K562 (cell line): Measurements from ENCODE around the gene DNMBP. TPM values are rescaled to one million over a fixed set of nuclear protein-coding genes. Genes with fewer than 3 reads are reported as not detected.
A peak's percentile ranks its signal among the peaks of the same experiment; 100 is the strongest.

Experiments
- ATAC-seq: fragments of 200-7000 bp; cut with Tn5 transposase; 3 replicates; pipeline ENCODE4 v1.9.1; 2020; ENCODE audit warnings: moderate library complexity
- BruUV-seq: library from RNA; stranded (reverse); fragments of 400-500 nt; replicated peaks from 2 replicates; lab custom pipeline; 2021; lab: Mats Ljungman, UMichigan
- CTCF ChIA-PET: fragments of 300-600 bp; formaldehyde crosslinking; extraction: SDS; loops from one replicate; lab custom pipeline; 2021; ENCODE audit warnings: low intra/inter-chr PET ratio; lab: Yijun Ruan, JAX
- POLR2A ChIA-PET: fragments of 300-600, 350-650 bp; sonication (Branson Sonifier 250); formaldehyde crosslinking; extraction: SDS; loops from one replicate; lab custom pipeline; 2021; ENCODE audit warnings: antibody characterized with exemption, inconsistent platforms; lab: Yijun Ruan, JAX
- DNase-seq, 4 experiments: peaks; one replicate each; pipeline versions ENCODE4 v3.0.0 to v3.0.0-alpha.2; 2011 to 2018; ENCODE audit warnings: low spot score in 3 of 4, mixed read lengths in 3 of 4; ENCODE audit errors: extremely low read depth in 1 of 4
- FAIRE-seq: peaks from 2 replicates; lab custom pipeline; 2011; peaks lifted over from hg19 to GRCh38; lab: Jason Lieb, UNC
- H2AFZ ChIP-seq: 2 replicates; pipeline ENCODE4 v1.6.0; 2011; ENCODE audit warnings: low read depth, low read length, control low read depth, inconsistent platforms
- H3K27ac ChIP-seq: fragments of 200-600 bp; 3 replicates; pipeline ENCODE4 v1.8.0; 2011; ENCODE audit warnings: low read depth, mild to moderate bottlenecking, control low read depth, inconsistent platforms, low read length, moderate library complexity, mixed read lengths; ENCODE audit errors: extremely low read depth
- H3K27me3 ChIP-seq, 2 experiments: fragments of 300-600 bp in 1 of 2; 2 replicates in 1 of 2; 3 replicates in 1 of 2; pipeline versions ENCODE4 v1.6.0 to v1.8.0; 2011; ENCODE audit warnings: inconsistent platforms in 2 of 2, low read length in 2 of 2, mild to moderate bottlenecking in 1 of 2, mixed read lengths in 1 of 2, moderate library complexity in 1 of 2; ENCODE audit not compliant: control insufficient read depth in 2 of 2, insufficient read depth in 2 of 2
- H3K36me3 ChIP-seq: fragments of 300-600 bp; 3 replicates; pipeline ENCODE4 v1.8.0; 2011; ENCODE audit warnings: mild to moderate bottlenecking, low read length, inconsistent platforms; ENCODE audit not compliant: control insufficient read depth, insufficient read depth
- H3K4me1 ChIP-seq, 2 experiments: fragments of 200-600 bp in 1 of 2; replicated peaks in 1 of 2; 2 replicates in 1 of 2; 3 replicates in 1 of 2; pipeline versions ENCODE4 v1.5.1 to v1.8.0; 2011; ENCODE audit warnings: inconsistent platforms in 2 of 2, low read length in 2 of 2, mild to moderate bottlenecking in 1 of 2, mixed read lengths in 1 of 2, moderate library complexity in 1 of 2; ENCODE audit not compliant: control insufficient read depth in 2 of 2, insufficient read depth in 2 of 2
- H3K4me2 ChIP-seq: 2 replicates; pipeline ENCODE4 v1.6.1; 2011; ENCODE audit warnings: low read length, control low read depth, inconsistent platforms, mixed read lengths; ENCODE audit not compliant: insufficient read depth
- H3K4me3 ChIP-seq: fragments of 200-600 bp; sonication (generic), shearing (Covaris generic); 2 replicates; pipeline ENCODE4 v1.5.1; 2016; ENCODE audit warnings: control low read depth, inconsistent platforms
- H3K79me2 ChIP-seq: fragments of 200-600 bp; 3 replicates; pipeline ENCODE4 v1.8.0; 2011; ENCODE audit warnings: low read length, inconsistent platforms; ENCODE audit not compliant: control insufficient read depth, insufficient read depth
- H3K9ac ChIP-seq, 2 experiments: 2 replicates each; pipeline versions ENCODE4 v1.6.0 to v1.6.1; 2011; ENCODE audit warnings: low read depth in 2 of 2, low read length in 2 of 2, control low read depth in 1 of 2, inconsistent platforms in 1 of 2, mild to moderate bottlenecking in 1 of 2, mixed read lengths in 1 of 2; ENCODE audit not compliant: insufficient read depth in 1 of 2
- H3K9me1 ChIP-seq: one replicate; pipeline ENCODE4 v1.6.0; 2011; ENCODE audit warnings: inconsistent platforms, mild to moderate bottlenecking, low read length, moderate library complexity; ENCODE audit not compliant: control insufficient read depth, insufficient read depth
- H3K9me3 ChIP-seq: replicated peaks from 2 replicates; pipeline ENCODE4 v1.5.1; 2011; ENCODE audit warnings: low read depth, low read length, inconsistent platforms; ENCODE audit not compliant: control insufficient read depth, insufficient read depth
- H4K20me1 ChIP-seq: replicated peaks from 2 replicates; pipeline ENCODE4 v1.6.1; 2011; ENCODE audit warnings: low read length, inconsistent platforms, mixed read lengths; ENCODE audit not compliant: control insufficient read depth, insufficient read depth
- HNRNPL ChIP-seq: fragments of 200-400 bp; formaldehyde crosslinking; IDR thresholded peaks from 2 replicates; pipeline ENCODE4 v1.6.1; 2017; ENCODE audit warnings: low read depth, mild to moderate bottlenecking, low read length
- MBD2 ChIP-seq: sonication (generic); IDR thresholded peaks from 2 replicates; pipeline ENCODE4 v1.6.1; 2016; ENCODE audit warnings: low read depth, borderline replicate concordance
- MYC ChIP-seq, 2 experiments: fragments of 250-450 bp in 1 of 2; sonication (Bioruptor Pico) in 1 of 2; IDR thresholded peaks; 2 replicates each; pipeline versions ENCODE4 v1.5.1 to v1.6.1; 2012 to 2021; ENCODE audit warnings: low read depth in 2 of 2, borderline replicate concordance in 1 of 2, improper control_type of control experiment in 1 of 2, low read length in 1 of 2, mild to moderate bottlenecking in 1 of 2, moderate library complexity in 1 of 2
- RAD21 ChIP-seq, 2 experiments: fragments of 250-450 bp in 1 of 2; fragments of 450-650 bp in 1 of 2; sonication (Bioruptor Pico) in 1 of 2; formaldehyde crosslinking in 1 of 2; IDR thresholded peaks in 1 of 2; conservative IDR thresholded peaks in 1 of 2; 2 replicates each; pipeline versions ENCODE4 v1.4.0 to v1.8.0; 2020 to 2022; ENCODE audit warnings: mild to moderate bottlenecking in 2 of 2, moderate library complexity in 1 of 2
- WGBS: fragments of 100-300 bp; shearing (Covaris generic); methylation state at CpG from one replicate; pipeline ENCODE4 v1.1.6; 2016; ENCODE audit warnings: low coverage, mixed read lengths; ENCODE audit not compliant: insufficient coverage; ENCODE audit errors: missing lambda C conversion rate; 5-methylcytosine and 5-hydroxymethylcytosine counted together
- in situ Hi-C: fragments of 300-500 bp; cut with MboI; formaldehyde crosslinking; loops from 4 replicates; pipeline ENCODE4 v1.15.0; 2018; ENCODE audit warnings: inconsistent platforms, mixed read lengths
- intact Hi-C: fragments of 100-400 bp; cut with micrococcal nuclease; formaldehyde crosslinking; loops from 2 replicates; pipeline ENCODE4 v1.14.2; 2022
- polyA plus RNA-seq, 8 experiments: library from polyadenylated mRNA; depleted of rRNA in 4 of 8; stranded (reverse) in 5 of 8; unstranded in 3 of 8; fragments of >200 nt; fragmentation: Nextera tagmentation in 2 of 8; fragmentation: Illumina TruSeq in 1 of 8; extraction: Ambion mirVana in 2 of 8; extraction: Trizol in 1 of 8; gene quantifications; 2 replicates each; pipeline versions ENCODE4 v1.2.1 to v1.2.3, GENCODE V29; 2011 to 2014; ENCODE audit warnings: inconsistent platforms in 1 of 8, missing spikeins in 1 of 8
- total RNA-seq, 7 experiments: library from RNA; depleted of rRNA in 6 of 7; stranded (reverse); fragments of >200 nt in 6 of 7; fragmentation: Illumina TruSeq in 2 of 7; extraction: Trizol in 2 of 7; gene quantifications; 2 replicates each; pipeline versions ENCODE4 v1.2.1 to v1.2.3, GENCODE V29; 2011 to 2021; ENCODE audit warnings: low replicate concordance in 1 of 7
- TF ChIP-seq, protein P1 (sequence below), 2 experiments: fragments of 450-650 bp; formaldehyde crosslinking in 1 of 2; IDR thresholded peaks; 2 replicates each; pipeline versions ENCODE4 v1.4.0 to v1.6.1; 2014 to 2020; ENCODE audit warnings: mild to moderate bottlenecking in 2 of 2, borderline replicate concordance in 1 of 2, low read depth in 1 of 2

DNMBP gene
- total and polyA plus RNA-seq, 9 of the 15 experiments (the other 6 are each of a cell fraction or from before 2014, with no cell fraction given): 0.83 to 3.7 (median 2.2) TPM

DNA sequence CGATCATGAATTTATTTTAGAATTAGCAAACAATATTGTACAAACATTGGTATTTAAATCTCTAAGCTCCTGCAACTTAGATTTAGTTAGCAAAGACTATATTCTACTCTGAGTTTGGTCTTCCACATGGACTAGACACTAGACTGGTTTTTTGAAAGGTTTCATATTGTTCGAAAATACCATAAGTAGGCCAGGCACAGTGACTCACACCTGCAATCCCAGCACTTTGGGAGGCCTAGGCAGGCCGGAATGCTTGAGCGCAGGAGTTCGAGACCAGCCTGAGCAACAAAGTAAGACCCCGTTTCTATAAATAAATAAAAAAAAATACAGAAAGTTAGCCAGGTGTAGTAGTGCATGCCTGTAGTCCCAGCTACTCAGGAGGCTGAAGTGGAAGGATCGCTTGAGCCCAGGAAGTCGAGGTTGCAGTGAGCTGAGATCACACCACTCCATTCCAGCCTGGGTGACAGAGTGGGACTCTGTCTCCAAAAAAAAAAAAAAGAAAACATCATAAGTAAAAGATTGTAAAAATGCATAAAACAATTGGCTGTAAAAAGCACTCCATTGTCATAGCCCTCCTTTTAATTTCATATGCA, 154.2 kb downstream of the DNMBP start:
- POLR2A ChIA-PET: no interaction called here
- in situ Hi-C loops: no loop called here
- intact Hi-C loops: no loop called here
- no peaks in the 10 kb centered on the region for H3K9me3 ChIP-seq
- H3K4me1 ChIP-seq: no peaks in the 10 kb centered on the region
- no TSS peak for BruUV-seq
- TF ChIP-seq MBD2: no peak
- peaks cover 16 to 22% of the 10 kb centered on the region in 2 experiments; a peak in 4 of 5 replicates for H3K27me3 ChIP-seq
- ATAC-seq (no peak), FAIRE-seq (no peak), DNase-seq (no peak)
- WGBS: 24% methylated on average over 8 of the region's 8 CpGs
- no peak overlapping the region for H3K27ac ChIP-seq
- H2AFZ ChIP-seq: no peak overlapping the region
- no peaks in the 10 kb centered on the region for H3K36me3 ChIP-seq
- H3K9me1 ChIP-seq: no peaks in the 10 kb centered on the region
- no peak overlapping the region for H3K4me2 ChIP-seq
- no peak overlapping the region for H3K4me3 ChIP-seq
- H3K79me2 ChIP-seq: no peaks in the 10 kb centered on the region
- no peaks in the 10 kb centered on the region for H4K20me1 ChIP-seq
- H3K9ac ChIP-seq: no peak overlapping the region
- CTCF ChIA-PET: interaction anchor here (0.6 to 1.3 kb wide), 2 partner anchors 190 to 192 kb away, joined by 5 to 7 read pairs; no protein-coding TSS in a partner anchor

DNA sequence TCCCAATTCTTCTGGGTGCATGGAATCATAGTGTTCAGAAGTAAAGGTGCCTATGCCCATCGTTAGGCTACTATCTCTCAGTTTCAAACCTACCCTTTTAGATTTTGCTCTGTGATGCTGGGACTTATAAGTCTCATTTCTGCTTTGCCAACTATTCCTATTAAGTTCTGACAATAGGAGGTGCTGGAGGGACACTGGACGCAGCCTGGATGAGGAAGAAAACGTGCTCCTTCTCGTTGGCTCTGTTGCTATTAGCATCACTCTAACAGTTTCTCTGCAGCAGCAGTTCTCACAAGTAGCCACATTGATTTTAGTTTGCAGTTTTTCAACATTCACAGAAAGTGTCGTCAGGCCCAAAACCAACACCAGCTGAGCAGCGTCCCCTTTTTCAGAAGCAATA, 154.9 kb downstream of the DNMBP start:
- no TSS peak for BruUV-seq
- ChIA-PET CTCF (interaction anchor here (1.3 kb wide), 1 partner anchor 191 kb away, joined by 7 read pairs; no protein-coding TSS in a partner anchor), POLR2A (no interaction called here)
- H3K27me3 ChIP-seq: peaks cover 16 to 24% of the 10 kb centered on the region in 2 experiments; a peak in 4 of 5 replicates
- whole genome bisulfite sequencing: 4% methylated on average over 6 of the region's 6 CpGs
- no peak overlapping the region for H3K4me3 ChIP-seq
- H3K4me2 ChIP-seq: no peak overlapping the region
- FAIRE-seq: peak; percentile 52
- no peak overlapping the region for H2AFZ ChIP-seq
- H4K20me1 ChIP-seq: no peaks in the 10 kb centered on the region
- H3K27ac ChIP-seq: no peak overlapping the region
- peak in 2 of 4 experiments; percentile 16 to 24 for DNase-seq
- H3K36me3 ChIP-seq: no peaks in the 10 kb centered on the region
- in situ Hi-C loops (no loop called here), intact Hi-C loops (no loop called here)
- H3K79me2 ChIP-seq: no peaks in the 10 kb centered on the region
- no peak for ATAC-seq
- H3K9me3 ChIP-seq: no peaks in the 10 kb centered on the region
- no peak overlapping the region for H3K9ac ChIP-seq
- H3K9me1 ChIP-seq: no peaks in the 10 kb centered on the region
- no peaks in the 10 kb centered on the region for H3K4me1 ChIP-seq
- no peak for TF ChIP-seq HNRNPL
- 0 out of 2 replicates have a peak, but pooled peaks have one; percentile 25 for TF ChIP-seq MYC (IDR thresholded peaks at IDR 0.05; ENCODE audit: low read depth, low read length)
- TF ChIP-seq MYC (CRISPR knock-in tag; IDR thresholded peaks at IDR 0.05; ENCODE audit: borderline replicate concordance, low read depth): no peak
- TF ChIP-seq RAD21 (CRISPR knock-in tag; conservative IDR thresholded peaks at IDR 0.05 in 1 of 2, IDR thresholded peaks at IDR 0.05 in 1 of 2): peak; percentile 24 to 60; a peak in 2 of 4 replicates
- TF ChIP-seq, protein P1, sequence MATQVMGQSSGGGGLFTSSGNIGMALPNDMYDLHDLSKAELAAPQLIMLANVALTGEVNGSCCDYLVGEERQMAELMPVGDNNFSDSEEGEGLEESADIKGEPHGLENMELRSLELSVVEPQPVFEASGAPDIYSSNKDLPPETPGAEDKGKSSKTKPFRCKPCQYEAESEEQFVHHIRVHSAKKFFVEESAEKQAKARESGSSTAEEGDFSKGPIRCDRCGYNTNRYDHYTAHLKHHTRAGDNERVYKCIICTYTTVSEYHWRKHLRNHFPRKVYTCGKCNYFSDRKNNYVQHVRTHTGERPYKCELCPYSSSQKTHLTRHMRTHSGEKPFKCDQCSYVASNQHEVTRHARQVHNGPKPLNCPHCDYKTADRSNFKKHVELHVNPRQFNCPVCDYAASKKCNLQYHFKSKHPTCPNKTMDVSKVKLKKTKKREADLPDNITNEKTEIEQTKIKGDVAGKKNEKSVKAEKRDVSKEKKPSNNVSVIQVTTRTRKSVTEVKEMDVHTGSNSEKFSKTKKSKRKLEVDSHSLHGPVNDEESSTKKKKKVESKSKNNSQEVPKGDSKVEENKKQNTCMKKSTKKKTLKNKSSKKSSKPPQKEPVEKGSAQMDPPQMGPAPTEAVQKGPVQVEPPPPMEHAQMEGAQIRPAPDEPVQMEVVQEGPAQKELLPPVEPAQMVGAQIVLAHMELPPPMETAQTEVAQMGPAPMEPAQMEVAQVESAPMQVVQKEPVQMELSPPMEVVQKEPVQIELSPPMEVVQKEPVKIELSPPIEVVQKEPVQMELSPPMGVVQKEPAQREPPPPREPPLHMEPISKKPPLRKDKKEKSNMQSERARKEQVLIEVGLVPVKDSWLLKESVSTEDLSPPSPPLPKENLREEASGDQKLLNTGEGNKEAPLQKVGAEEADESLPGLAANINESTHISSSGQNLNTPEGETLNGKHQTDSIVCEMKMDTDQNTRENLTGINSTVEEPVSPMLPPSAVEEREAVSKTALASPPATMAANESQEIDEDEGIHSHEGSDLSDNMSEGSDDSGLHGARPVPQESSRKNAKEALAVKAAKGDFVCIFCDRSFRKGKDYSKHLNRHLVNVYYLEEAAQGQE (IDR thresholded peaks at IDR 0.05; ENCODE audit: borderline replicate concordance): peak; percentile 23; the same call in 1 of the 2 replicates
- TF ChIP-seq, protein P1 (CRISPR knock-in tag; IDR thresholded peaks at IDR 0.05; ENCODE audit: low read depth): no peak
